GM12878 (cell line): ENCODE data around the gene BICRA. TPM values are rescaled to one million over a fixed set of nuclear protein-coding genes. Genes with fewer than 3 reads are reported as not detected.

Experiments used
- BMI1 ChIP-seq: fragments of 450-650 bp; IDR thresholded peaks from 2 replicates; pipeline ENCODE4 v1.6.1; 2016; ENCODE audit warnings: mild to moderate bottlenecking, moderate library complexity, borderline replicate concordance
- CUX1 ChIP-seq: IDR thresholded peaks from 2 replicates; pipeline ENCODE4 v1.6.1; 2012; ENCODE audit warnings: improper control_type of control experiment, low read depth, low read length; ENCODE audit not compliant: insufficient replicate concordance
- PKNOX1 ChIP-seq: fragments of 450-650 bp; IDR thresholded peaks from 2 replicates; pipeline ENCODE4 v1.6.1; 2016; ENCODE audit warnings: mild to moderate bottlenecking
- RUNX3 ChIP-seq: IDR thresholded peaks from 2 replicates; pipeline ENCODE4 v1.6.1; 2012; ENCODE audit warnings: low read length, inconsistent platforms
- SIN3A ChIP-seq: IDR thresholded peaks from 2 replicates; pipeline ENCODE4 v1.6.1; 2012; ENCODE audit warnings: low read depth, low read length, improper control_type of control experiment
- ZBTB4 ChIP-seq: fragments of 450-650 bp; formaldehyde crosslinking; IDR thresholded peaks from 2 replicates; pipeline ENCODE4 v1.4.0; 2022; ENCODE audit warnings: mild to moderate bottlenecking, moderate library complexity
- polyA plus RNA-seq, 11 experiments: library from polyadenylated mRNA; depleted of rRNA in 4 of 11; unstranded in 6 of 11; stranded (reverse) in 5 of 11; fragments of >200 nt; fragmentation: Nextera tagmentation in 4 of 11; fragmentation: Illumina TruSeq in 1 of 11; extraction: Ambion mirVana in 4 of 11; extraction: Trizol in 1 of 11; gene quantifications; 1 replicate in 1 of 11; 2 replicates in 10 of 11; pipeline versions ENCODE4 v1.2.1 to v1.2.3, GENCODE V29; 2011 to 2016; ENCODE audit warnings: inconsistent platforms in 2 of 11, missing spikeins in 2 of 11, low read depth in 1 of 11
- total RNA-seq, 4 experiments: library from RNA; depleted of rRNA in 3 of 4; stranded (reverse); fragments of >200 nt in 3 of 4; fragmentation: Illumina TruSeq in 1 of 4; extraction: Trizol in 1 of 4; gene quantifications; 2 replicates each; pipeline versions ENCODE4 v1.2.1 to v1.2.3, GENCODE V29; 2013 to 2021

The BICRA gene
- total and polyA plus RNA-seq, 10 of the 15 experiments (the other 5 are each of a cell fraction or from before 2014, with no cell fraction given) = 0.11 to 15.3 (median 1.3) TPM

- TF ChIP-seq CUX1 (no peak), BMI1 (no peak), RUNX3 (no peak), ZBTB4 (CRISPR knock-in tag) (no peak), SIN3A (no peak), PKNOX1 (no peak)
Measured at GRCh38 chr19:47693903-47694302, 85.0 kb downstream of the BICRA start (continued).
